ENCODE data around the gene NEMP1. TPM values are rescaled to one million over a fixed set of nuclear protein-coding genes. Genes with fewer than 3 reads are reported as not detected.

Gene NEMP1
- total RNA-seq, 2 experiments from 2014 or later, result 52.9 to 59.6 TPM

Other genes starting within 250 kb of the NEMP1 start
- not detected for gene SDR9C7, start 144.4 kb downstream of the NEMP1 start, total RNA-seq
- gene RDH16, start 121.2 kb downstream of the NEMP1 start, total RNA-seq, result under 1 TPM; 0.62 to 0.69 TPM
- 10 to 100 TPM; 11.3 TPM for gene ZBTB39, start 72.2 kb downstream of the NEMP1 start, total RNA-seq
- gene TAC3, start 62.3 kb downstream of the NEMP1 start, total RNA-seq, result under 1 TPM; 0.34 to 0.53 TPM
- 1 to 10 TPM; 1.2 to 2.1 TPM for gene MYO1A, start 28.7 kb downstream of the NEMP1 start, total RNA-seq
- gene NAB2, start 10.3 kb upstream of the NEMP1 start, total RNA-seq, result 10 to 100 TPM; 13.1 to 16.1 TPM
- 100 to 1,000 TPM; 251 to 263 TPM for gene STAT6, start 32.6 kb upstream of the NEMP1 start, total RNA-seq
- gene LRP1, start 49.7 kb upstream of the NEMP1 start, total RNA-seq, result 1 to 10 TPM; 4.9 to 6.1 TPM
- gene LRP1-AS, start 68.8 kb upstream of the NEMP1 start, total RNA-seq, result not detected
- 1 to 10 TPM; 1.7 to 2.4 TPM for gene NXPH4, start 138.0 kb upstream of the NEMP1 start, total RNA-seq
- 100 to 1,000 TPM; 142 to 159 TPM for gene SHMT2, start 150.9 kb upstream of the NEMP1 start, total RNA-seq
- 10 to 100 TPM; 10.7 to 11.4 TPM for gene STAC3, start 172.4 kb upstream of the NEMP1 start, total RNA-seq

Data from activated naive CD8-positive, alpha-beta T cell treated with anti-CD3 and anti-CD28 coated beads, Interleukin-2, amount 10 ng/mL, durations not matched to agents 7 days and 5 days (primary cell).